HL-60 (cell line): ENCODE measurements around the gene VPS13D.

Experiments used
- DNase-seq, 2 experiments: peaks; one replicate each; pipeline ENCODE4 v3.0.0-alpha.2; 2010 to 2020; ENCODE audit warnings: low read depth in 1 of 2, low spot score in 1 of 2
- H3K27ac ChIP-seq: fragments of 250-450 bp; sonication (Bioruptor Pico); replicated peaks from 2 replicates; pipeline ENCODE4 v1.5.1; 2020; ENCODE audit warnings: mild to moderate bottlenecking, moderate library complexity
- H3K27me3 ChIP-seq: fragments of 250-450 bp; sonication (Bioruptor Pico); 2 replicates; pipeline ENCODE4 v1.5.1; 2021; ENCODE audit warnings: mild to moderate bottlenecking, moderate library complexity; ENCODE audit not compliant: insufficient read depth, poor library complexity, severe bottlenecking
- H3K4me3 ChIP-seq: replicated peaks from 2 replicates; pipeline ENCODE4 v1.5.1; 2011; ENCODE audit warnings: mild to moderate bottlenecking, control low read depth, low read length; ENCODE audit not compliant: insufficient read depth
- CTCF ChIP-seq: IDR thresholded peaks from one replicate; pipeline ENCODE4 v1.5.1; 2011; ENCODE audit warnings: low read length, control low read depth, inconsistent platforms; ENCODE audit not compliant: insufficient read depth
- GABPA ChIP-seq: IDR thresholded peaks from 2 replicates; pipeline ENCODE4 v1.6.1; 2012; ENCODE audit warnings: low read depth
- POLR2AphosphoS5 ChIP-seq: IDR thresholded peaks from 2 replicates; pipeline ENCODE4 v1.6.1; 2012; ENCODE audit warnings: low read depth
- REST ChIP-seq: IDR thresholded peaks from 2 replicates; pipeline ENCODE4 v1.6.1; 2012; ENCODE audit warnings: low read depth; ENCODE audit not compliant: insufficient replicate concordance
- SPI1 ChIP-seq: IDR thresholded peaks from 2 replicates; pipeline ENCODE4 v1.6.1; 2012; ENCODE audit warnings: low read depth, mild to moderate bottlenecking, borderline replicate concordance

Gene VPS13D

GRCh38 chr1:12342401-12343003 is 112.7 kb downstream of the VPS13D start:
- Histone ChIP-seq H3K27ac (no peak overlapping the region), H3K27me3 (no peaks in the 10 kb centered on the region), H3K4me3 (no peak overlapping the region)
- no peak for DNase-seq
- no peak for TF ChIP-seq CTCF
- no peak for TF ChIP-seq REST
- no peak for TF ChIP-seq GABPA
- TF ChIP-seq POLR2AphosphoS5, result no peak
- TF ChIP-seq SPI1, result no peak

GRCh38 chr1:12343823-12344487 is 114.1 kb downstream of the VPS13D start:
- Histone ChIP-seq H3K27ac (peak overlapping the region; percentile 78), H3K27me3 (no peaks in the 10 kb centered on the region), H3K4me3 (no peak overlapping the region)
- no peak for DNase-seq
- no peak for TF ChIP-seq POLR2AphosphoS5
- no peak for TF ChIP-seq REST
- TF ChIP-seq GABPA, result no peak
- no peak for TF ChIP-seq CTCF
- TF ChIP-seq SPI1, result no peak

- Histone ChIP-seq H3K4me3 (peak overlapping the region; percentile 2; the same call in 1 of the 2 replicates), H3K27ac (peak overlapping the region; percentile 78), H3K27me3 (no peaks in the 10 kb centered on the region)
- peak; percentile 30 to 83 for DNase-seq
- TF ChIP-seq REST (no peak), GABPA (no peak), CTCF (no peak), POLR2AphosphoS5 (no peak), SPI1 (peak; percentile 80)
Measured at GRCh38 chr1:12344596-12345349, 114.9 kb downstream of the VPS13D start.
